ENCODE measurements around the gene EEF1A1.
A peak's percentile ranks its signal among the peaks of the same experiment; 100 is the strongest.
"Not testable (repeated sequence)": the region's sequence is repeated elsewhere in the genome, so short reads cannot be mapped to it uniquely, and the experiment has no call there.

The EEF1A1 gene

GRCh38 chr6:73534628-73535027, 13.8 kb upstream of the EEF1A1 start:
- no peak for DNase-seq

GRCh38 chr6:73532293-73532692, 11.5 kb upstream of the EEF1A1 start:
- DNase-seq: no peak

GRCh38 chr6:73528897-73529296, 8.1 kb upstream of the EEF1A1 start:
- DNase-seq: no peak

- DNase-seq: no peak
Measured at GRCh38 chr6:73525546-73526330, 4.9 kb upstream of the EEF1A1 start.

- DNase-seq: peak; percentile 41
Measured at GRCh38 chr6:73523434-73524123, 2.7 kb upstream of the EEF1A1 start.

DNA sequence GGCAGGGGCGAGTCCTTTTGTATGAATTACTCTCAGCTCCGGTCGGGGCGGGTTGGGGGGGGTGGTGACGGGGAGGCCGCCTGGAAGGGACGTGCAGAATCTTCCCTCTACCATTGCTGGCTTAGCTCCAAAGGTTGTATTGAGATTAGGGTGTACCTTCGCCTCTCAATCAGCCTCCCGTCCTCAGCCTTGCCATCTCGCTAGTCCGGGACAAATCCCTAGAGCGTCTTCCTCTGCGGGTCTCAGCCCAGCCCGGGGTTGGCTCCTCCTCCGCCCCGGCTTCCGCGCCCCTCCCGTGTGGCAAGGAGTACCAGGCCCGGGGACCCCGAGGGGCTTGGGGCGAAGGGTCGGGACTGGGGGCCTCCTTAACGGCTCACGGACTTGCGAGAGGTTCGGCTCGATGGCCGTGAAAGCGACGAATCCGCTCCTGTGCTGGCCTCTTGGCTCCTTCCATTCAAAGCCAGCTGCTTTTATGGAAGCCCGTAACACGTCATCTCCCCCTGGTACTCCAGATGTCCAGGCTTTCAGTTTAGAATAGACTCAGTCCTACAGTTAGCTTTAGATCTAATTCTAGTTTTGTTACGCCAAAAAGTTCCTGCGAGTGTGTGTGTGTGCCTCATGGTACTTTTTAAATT, 636 bp upstream of the EEF1A1 start:
- peak; percentile 72 for DNase-seq

DNA sequence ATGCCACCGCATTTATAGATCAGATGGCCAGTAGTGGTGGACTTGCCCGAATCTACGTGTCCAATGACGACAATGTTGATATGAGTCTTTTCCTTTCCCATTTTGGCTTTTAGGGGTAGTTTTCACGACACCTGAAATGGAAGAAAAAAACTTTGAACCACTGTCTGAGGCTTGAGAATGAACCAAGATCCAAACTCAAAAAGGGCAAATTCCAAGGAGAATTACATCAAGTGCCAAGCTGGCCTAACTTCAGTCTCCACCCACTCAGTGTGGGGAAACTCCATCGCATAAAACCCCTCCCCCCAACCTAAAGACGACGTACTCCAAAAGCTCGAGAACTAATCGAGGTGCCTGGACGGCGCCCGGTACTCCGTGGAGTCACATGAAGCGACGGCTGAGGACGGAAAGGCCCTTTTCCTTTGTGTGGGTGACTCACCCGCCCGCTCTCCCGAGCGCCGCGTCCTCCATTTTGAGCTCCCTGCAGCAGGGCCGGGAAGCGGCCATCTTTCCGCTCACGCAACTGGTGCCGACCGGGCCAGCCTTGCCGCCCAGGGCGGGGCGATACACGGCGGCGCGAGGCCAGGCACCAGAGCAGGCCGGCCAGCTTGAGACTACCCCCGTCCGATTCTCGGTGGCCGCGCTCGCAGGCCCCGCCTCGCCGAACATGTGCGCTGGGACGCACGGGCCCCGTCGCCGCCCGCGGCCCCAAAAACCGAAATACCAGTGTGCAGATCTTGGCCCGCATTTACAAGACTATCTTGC, 725 bp downstream of the EEF1A1 start:
- peak; percentile 15 for DNase-seq

GRCh38 chr6:73518982-73519881, 1.6 kb downstream of the EEF1A1 start:
- DNase-seq: not testable (repeated sequence)

- DNase-seq: not testable (repeated sequence)
Measured at GRCh38 chr6:73518100-73518981, 2.5 kb downstream of the EEF1A1 start.

- DNase-seq: no peak
Measured at GRCh38 chr6:73516514-73517489, 4.0 kb downstream of the EEF1A1 start.

DNA sequence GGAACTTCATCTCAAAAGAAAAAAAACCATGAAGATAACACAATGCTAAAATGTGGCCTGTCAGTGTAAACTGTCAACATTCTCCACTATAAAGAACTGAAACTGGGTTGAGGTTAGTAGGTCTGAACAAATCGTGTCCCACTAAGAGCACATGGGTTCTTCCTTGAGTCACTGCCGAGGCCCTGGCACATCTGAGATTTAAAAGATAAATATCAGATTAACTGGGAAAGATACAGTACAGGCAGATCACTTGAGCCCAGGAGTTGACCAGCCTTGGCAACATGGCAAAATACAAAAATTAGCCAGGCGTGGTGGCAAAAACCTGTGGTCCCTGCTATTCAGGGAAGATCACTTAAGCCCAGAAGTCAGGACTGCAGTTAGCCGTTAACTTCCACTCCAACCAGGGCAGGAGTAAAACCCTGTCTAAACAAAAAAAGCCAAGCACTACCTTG, 5.6 kb downstream of the EEF1A1 start:
- no peak for DNase-seq

DNA sequence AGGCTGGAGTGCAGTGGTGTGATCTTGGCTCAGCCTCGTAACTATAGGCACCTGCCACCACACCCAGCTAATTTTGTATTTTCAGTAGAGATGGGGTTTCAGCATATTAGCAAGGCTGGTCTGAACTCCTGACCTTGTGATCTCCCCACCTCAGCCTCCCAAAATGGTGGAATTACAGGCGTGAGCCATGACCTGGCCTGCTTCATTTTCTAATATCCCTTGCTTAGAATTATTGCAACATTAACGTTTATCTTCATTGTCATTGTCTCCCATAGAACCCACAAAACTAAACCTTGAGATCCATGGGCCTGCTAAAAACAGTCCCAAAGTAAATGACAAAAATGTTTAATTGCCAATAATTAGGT, 6.1 kb downstream of the EEF1A1 start:
- DNase-seq: no peak

GRCh38 chr6:73513496-73513854, 7.4 kb downstream of the EEF1A1 start:
- DNase-seq: no peak

DNA sequence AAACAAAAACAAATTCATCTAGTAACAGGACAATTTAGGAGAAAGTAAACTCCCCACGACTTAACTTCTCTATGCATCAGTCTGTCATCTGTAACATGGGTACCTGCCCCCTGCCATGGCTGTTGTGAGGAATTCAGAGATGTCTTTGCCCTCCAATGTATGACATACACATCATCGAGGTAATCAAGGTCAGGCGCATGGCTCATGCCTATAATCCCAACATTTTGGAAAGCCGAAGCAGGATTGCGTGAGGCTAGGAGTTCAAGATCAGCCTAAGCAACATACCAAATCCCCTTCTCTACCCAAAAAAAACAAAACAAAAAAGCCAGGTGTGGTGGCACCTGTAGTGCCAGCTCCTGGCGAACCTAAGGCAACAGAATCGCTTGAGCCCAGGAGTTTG, 9.0 kb downstream of the EEF1A1 start:
- DNase-seq: no peak

GRCh38 chr6:73509851-73510250, 11.0 kb downstream of the EEF1A1 start:
- DNase-seq: no peak

GRCh38 chr6:73508776-73509175, 12.1 kb downstream of the EEF1A1 start:
- no peak for DNase-seq

DNA sequence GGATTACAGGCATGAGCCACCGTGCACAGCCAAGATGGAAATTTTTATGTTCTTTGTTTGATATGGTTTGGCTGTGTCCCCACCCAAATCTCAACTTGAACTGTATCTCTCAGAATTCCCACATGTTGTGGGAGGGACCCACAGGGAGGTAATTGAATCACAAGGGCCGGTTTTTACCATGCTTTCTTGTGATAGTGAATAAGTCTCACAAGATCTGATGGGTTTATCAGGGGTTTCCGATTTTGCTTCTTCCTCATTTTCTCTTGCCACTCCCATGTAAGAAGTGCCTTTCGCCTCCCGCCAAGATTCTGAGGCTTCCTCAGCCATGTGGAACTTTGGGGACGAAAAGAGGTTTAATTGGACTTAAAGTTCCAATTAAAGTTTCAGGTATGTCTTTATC, 14.6 kb downstream of the EEF1A1 start:
- no peak for DNase-seq

DNA sequence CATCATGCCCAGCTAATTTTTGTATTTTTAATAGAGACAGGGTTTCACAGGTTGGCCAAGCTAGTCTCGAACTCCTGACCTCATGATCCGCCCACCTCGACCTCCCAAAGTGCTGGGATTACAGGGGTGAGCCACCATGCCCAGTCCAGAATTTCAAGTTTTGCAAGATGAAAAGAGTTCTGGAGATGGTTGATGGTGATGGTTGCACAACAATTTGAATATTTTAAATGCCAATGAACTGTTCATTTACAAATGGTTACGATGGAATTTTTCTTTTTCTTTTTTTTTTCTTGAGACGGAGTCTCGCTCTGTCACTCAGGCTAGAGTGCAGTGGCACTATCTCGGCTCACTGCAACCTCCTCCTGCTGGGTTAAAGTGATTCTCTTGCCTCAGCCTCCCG, 15.1 kb downstream of the EEF1A1 start:
- not testable (repeated sequence) for DNase-seq

GRCh38 chr6:73505142-73505541, 15.7 kb downstream of the EEF1A1 start:
- DNase-seq: no peak

DNA sequence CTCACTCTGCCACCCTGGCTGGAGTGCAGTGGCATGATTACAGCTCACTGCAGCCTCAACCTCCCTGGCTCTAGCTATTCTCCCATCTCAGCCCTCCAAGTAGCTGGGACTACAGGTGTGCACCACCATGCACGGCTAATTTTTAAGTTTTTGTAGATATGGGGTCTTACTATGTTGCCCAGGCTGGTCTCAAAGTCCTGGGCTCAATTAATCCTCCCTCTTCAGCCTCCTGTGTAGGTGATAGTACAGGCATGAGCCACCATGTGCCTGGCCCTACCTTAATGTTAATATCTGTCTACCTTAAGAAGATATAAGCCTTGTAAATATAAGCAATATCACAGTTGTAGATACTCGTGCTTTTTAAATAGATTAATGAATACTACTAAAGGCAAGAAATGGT, 16.7 kb downstream of the EEF1A1 start:
- no peak for DNase-seq
